Liver (tissue), 2 donors: ENCODE data around the gene DAB1.

Experiments used
- TF ChIP-seq, protein P1 (sequence below): IDR thresholded peaks from 2 replicates; pipeline ENCODE4 v1.6.1; 2016; ENCODE audit warnings: antibody characterized with exemption
- TF ChIP-seq, protein P2 (sequence below): fragments of 150-350 bp; IDR thresholded peaks from 2 replicates; pipeline ENCODE4 v1.5.1; 2017; ENCODE audit warnings: improper control_type of control experiment, low read depth, low read length; ENCODE audit not compliant: missing input control
- donor health status: healthy.

DNA sequence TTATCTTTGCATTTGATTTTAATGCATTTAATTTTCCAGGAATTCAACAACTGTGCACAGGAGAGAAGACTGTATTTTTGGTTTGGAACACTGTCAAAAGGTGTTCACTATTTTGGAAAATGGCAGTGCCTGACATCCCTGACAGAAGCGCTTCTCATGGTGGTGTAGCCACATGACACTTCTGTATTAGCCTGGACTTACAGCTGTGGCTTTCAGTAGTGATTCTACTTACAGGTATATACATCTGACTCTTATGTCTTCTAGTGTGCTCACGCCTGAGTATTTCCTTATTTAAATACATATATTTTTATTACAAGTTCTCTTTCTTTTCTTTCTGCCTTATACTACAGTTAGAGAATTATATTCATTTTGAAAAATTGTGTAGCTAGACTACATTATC, 405.7 kb downstream of the DAB1 start:
- TF ChIP-seq, protein P1, sequence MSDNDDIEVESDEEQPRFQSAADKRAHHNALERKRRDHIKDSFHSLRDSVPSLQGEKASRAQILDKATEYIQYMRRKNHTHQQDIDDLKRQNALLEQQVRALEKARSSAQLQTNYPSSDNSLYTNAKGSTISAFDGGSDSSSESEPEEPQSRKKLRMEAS, result no peak
- TF ChIP-seq, protein P2, sequence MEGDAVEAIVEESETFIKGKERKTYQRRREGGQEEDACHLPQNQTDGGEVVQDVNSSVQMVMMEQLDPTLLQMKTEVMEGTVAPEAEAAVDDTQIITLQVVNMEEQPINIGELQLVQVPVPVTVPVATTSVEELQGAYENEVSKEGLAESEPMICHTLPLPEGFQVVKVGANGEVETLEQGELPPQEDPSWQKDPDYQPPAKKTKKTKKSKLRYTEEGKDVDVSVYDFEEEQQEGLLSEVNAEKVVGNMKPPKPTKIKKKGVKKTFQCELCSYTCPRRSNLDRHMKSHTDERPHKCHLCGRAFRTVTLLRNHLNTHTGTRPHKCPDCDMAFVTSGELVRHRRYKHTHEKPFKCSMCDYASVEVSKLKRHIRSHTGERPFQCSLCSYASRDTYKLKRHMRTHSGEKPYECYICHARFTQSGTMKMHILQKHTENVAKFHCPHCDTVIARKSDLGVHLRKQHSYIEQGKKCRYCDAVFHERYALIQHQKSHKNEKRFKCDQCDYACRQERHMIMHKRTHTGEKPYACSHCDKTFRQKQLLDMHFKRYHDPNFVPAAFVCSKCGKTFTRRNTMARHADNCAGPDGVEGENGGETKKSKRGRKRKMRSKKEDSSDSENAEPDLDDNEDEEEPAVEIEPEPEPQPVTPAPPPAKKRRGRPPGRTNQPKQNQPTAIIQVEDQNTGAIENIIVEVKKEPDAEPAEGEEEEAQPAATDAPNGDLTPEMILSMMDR, result no peak
